SHP77 treated with DMSO at 0.1 percent for 48 hours (cell line): Measurements from ENCODE around the gene CAND1.

Source experiments
- DNase-seq: peaks from one replicate; lab custom pipeline; 2025; lab: John Stamatoyannopoulos, UW

The CAND1 gene

GRCh38 chr12:67268896-67269632 is at the start of gene CAND1:
TSS of gene CAND1 (plus strand) at chr12:67269358. CDS start at chr12:67269718, 360 bp downstream.
- DNase-seq: peak; percentile 97

- peak; percentile 21 for DNase-seq
These were observed 49.1 kb upstream of the CAND1 start for GRCh38 chr12:67220065-67220464.

- DNase-seq: peak; percentile 52
These were observed 46.9 kb upstream of the CAND1 start for GRCh38 chr12:67222302-67222701.

GRCh38 chr12:67223225-67223624 is 45.9 kb upstream of the CAND1 start:
- peak; percentile 14 for DNase-seq

GRCh38 chr12:67237231-67237630 is 31.9 kb upstream of the CAND1 start:
- no peak for DNase-seq

- no peak for DNase-seq
These were observed 30.1 kb upstream of the CAND1 start for GRCh38 chr12:67239061-67239460.

GRCh38 chr12:67241482-67241881 is 27.7 kb upstream of the CAND1 start:
- no peak for DNase-seq

GRCh38 chr12:67243260-67243659 is 25.9 kb upstream of the CAND1 start:
- no peak for DNase-seq

- DNase-seq: no peak
These were observed 23.6 kb upstream of the CAND1 start for GRCh38 chr12:67245571-67245970.

GRCh38 chr12:67251012-67251411 is 18.1 kb upstream of the CAND1 start:
- no peak for DNase-seq

GRCh38 chr12:67254372-67255026 is 14.7 kb upstream of the CAND1 start:
- no peak for DNase-seq

GRCh38 chr12:67256649-67257048 is 12.5 kb upstream of the CAND1 start:
- no peak for DNase-seq

GRCh38 chr12:67263471-67263870 is 5.7 kb upstream of the CAND1 start:
- no peak for DNase-seq

GRCh38 chr12:67268335-67268895 is 743 bp upstream of the CAND1 start:
- DNase-seq: peak; percentile 97

- DNase-seq: peak; percentile 10
These were observed 745 bp downstream of the CAND1 start for GRCh38 chr12:67269633-67270573.

GRCh38 chr12:67270622-67271021 is 1.5 kb downstream of the CAND1 start:
- DNase-seq: no peak

- DNase-seq: no peak
These were observed 2.8 kb downstream of the CAND1 start for GRCh38 chr12:67271976-67272375.

- DNase-seq: no peak
These were observed 5.0 kb downstream of the CAND1 start for GRCh38 chr12:67274186-67274585.

GRCh38 chr12:67275380-67275913 is 6.3 kb downstream of the CAND1 start:
- DNase-seq: no peak

- no peak for DNase-seq
These were observed 7.3 kb downstream of the CAND1 start for GRCh38 chr12:67276421-67276820.

- no peak for DNase-seq
These were observed 10.5 kb downstream of the CAND1 start for GRCh38 chr12:67279637-67280036.

- no peak for DNase-seq
These were observed 10.9 kb downstream of the CAND1 start for GRCh38 chr12:67280088-67280487.
